IPS DF 19.7 (cell line): Measurements from ENCODE around the gene RPN1.
A peak's percentile ranks its signal among the peaks of the same experiment; 100 is the strongest.
"Not testable (repeated sequence)": the region's sequence is repeated elsewhere in the genome, so short reads cannot be mapped to it uniquely, and the experiment has no call there.

Experiments used
- DNase-seq: peaks from one replicate; pipeline ENCODE4 v3.0.0-alpha.2; 2013; ENCODE audit warnings: low read depth, low spot score

Gene RPN1

DNA sequence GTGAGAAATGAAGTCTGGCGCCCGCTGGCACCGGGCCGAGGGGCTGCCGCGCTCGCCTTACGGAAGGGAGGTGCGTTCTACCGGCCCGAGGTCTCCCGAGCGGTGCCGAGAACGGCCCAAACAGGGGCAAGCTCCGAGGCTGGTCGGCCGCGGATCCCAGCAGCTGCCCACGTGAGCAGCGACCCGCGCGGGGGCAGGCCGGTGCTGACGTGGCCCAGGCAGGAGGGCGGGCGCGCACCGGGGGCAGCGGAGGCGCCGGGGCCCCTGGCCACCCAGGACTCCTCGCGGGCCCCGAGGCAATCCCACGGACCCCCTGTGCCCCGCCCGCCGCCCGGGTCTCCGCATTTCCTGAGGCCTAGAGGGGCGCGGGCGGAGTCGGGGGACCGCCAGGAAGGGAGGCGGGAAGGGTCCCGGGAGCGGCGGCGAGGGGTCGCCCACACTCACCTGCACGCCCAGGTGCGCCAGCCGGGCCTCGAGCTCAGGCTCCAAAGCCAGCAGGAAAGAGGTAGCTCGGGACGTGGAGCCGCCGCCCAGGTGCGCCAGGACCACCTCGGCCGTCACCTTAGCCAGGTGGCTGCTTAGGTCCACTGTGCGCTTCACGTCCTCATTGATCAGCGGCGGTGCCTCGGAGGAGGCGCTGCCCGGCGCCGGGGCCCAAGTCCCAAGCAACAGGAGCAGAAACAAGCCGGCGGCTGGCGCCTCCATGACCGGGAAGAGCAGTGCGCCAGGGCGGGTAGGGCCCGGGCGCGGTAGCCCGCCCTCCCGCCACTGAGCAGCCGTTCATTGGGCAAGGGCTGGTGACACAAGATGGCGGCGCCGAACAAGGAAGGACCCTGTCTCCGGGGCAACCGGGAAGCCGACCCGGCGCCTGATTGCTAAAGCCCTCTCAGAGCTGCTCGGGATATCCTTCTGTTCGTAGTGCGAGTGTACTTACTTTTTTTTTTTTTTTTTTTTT, at the start of gene RPN1:
Gene RPN1, minus strand, starts transcription at position 723 of the 955 bp plus-strand sequence. Its CDS starts 18 bp downstream, at position 705.
- peak; percentile 60 for DNase-seq

DNA sequence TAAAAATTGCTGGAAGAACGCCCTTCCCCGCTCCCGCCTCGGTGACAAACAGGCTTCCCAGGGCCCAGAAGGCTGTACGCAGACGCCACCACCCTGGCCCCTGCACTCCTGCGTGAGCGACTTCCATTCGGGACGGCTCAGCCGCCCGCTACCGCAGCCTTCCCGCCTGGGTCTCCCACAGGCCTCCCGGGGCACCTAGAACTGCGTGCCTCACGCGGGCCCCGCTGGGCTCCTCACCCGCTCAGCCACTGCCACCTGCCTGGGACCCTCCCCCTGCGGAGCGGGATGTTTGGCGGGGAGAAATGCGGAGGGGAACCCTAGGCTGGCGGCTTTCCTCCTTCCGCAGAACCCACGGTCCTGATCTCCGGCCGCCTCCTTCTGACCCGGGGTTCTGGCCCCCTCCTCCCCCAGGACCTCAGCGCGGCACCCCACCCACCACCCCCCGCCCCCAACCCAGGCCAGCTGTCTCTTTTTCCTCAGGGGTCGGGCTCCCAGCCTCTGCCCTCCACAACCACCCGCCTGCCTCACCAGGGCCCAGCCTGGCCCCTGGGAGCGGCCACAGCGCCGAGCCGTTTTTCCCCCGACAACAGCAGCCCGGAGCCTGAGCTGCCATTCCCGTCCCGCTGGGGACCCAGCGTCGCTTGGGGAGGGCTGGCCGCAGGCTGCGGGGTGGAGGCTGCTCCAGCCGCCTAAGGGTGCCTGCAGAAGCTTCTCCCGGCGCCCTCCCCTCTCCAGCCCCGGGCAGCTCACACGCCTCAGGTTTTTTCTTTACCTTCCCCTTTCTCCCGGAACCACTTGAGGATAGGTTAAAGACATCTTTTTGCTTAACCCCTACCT, 47.8 kb upstream of the RPN1 start:
- DNase-seq = no peak

DNA sequence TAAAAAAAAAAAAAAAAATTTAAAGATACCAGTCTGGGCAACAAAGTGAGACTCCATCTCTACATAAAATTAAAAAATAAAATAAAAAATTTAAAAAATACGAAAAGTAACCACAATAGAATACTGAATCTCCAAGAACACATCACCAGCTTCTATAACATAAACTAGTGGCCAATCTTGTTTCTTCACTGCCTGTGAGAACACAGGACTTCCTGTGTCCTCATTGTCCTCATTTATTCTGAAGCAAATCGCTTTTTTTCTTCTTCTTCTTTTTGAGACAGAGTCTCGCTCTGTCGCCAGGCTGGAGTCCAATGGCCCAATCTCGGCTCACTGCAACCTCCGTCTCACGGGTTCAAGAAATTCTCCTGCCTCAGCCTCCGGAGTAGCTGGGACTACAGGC, 46.7 kb upstream of the RPN1 start:
- DNase-seq = no peak

DNA sequence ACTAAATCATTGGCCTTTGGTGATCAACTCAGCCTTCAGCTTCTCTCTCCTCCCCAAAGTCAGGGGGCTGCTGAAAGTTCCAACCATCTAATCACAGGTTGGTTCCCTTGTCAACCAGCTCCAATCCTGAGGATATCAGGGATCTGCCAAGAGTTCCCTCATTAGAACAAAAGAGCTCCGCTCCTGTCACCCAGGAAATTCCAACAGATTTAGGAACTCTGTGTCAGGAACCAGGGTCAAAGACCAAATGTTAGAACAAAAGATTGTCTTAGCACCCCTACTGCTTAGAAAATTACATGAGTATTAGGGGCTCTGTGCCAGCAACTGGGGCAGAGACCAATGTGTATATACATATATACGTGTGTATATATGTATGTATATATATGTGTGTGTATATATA, 43.1 kb upstream of the RPN1 start:
- DNase-seq = no peak

DNA sequence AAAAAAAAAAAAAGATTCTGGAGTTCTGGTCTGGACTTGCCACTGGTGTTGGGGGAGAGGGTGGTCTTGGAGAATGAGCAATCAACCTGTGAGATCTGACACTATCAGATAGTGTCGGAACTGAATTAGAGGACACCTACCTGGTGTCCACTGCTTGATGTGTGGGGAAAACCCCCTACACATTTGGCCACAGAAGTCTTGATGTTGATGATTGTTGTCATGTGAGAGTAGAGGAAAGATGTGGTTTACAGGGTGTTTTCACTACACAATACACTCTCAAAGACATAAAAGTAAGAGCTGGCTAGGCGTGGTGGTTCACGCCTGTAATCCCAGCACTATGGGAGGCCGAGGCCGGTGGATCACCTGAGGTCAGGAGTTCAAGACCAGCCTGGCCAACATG, 38.4 kb upstream of the RPN1 start:
- no peak for DNase-seq

DNA sequence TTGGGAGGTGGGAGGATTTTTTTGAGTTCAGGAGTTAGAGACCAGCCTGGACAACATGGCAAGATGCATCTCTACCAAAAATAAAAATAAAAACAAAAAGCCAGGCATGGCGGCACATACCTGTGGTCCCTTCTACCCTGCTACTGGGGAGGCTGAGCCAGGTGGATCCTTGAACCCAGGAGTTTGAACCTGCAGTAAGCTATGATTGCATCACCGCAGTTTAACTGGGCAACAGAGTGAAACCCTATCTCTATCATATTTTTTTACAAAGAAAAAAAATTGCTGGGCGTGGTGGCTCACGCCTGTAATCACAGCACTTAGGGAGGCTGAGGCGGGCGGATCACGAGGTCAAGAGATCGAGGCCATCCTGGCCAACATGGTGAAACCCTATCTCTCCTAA, 35.8 kb upstream of the RPN1 start:
- no peak for DNase-seq

DNA sequence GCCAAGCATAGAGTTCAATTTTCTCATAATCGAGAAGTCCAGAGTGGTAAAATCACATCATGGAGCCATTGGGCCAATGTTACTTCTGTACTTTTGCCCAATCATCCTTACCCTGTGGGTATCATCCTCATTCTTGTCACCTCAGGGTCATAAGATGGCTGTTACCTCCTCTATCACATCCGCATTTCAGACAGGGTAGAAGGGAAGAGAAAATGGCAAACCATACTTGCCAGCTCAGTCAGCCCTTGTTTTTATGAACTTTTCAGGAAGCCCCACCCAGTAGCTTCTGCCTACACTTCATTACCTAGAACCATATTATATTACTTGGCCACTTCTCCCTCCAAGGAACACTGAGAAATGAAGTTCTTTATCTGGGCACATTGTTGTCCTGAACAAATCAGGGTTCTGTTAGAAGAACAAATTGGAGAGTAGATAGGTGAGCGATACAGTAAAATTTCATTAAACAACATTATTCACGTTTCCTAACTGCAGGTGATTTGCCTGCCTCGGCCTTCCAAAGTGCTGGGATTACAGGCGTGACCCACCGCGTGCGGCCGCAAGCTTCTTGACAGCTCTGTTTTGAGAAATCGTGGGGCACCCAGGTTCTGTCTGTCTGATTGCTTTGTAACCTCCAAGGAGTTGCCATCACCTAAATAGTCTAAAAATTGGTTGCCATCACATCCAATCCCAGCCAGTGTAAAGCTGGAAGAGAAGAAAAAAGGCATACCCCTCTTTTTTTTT, 34.5 kb upstream of the RPN1 start:
- no peak for DNase-seq

DNA sequence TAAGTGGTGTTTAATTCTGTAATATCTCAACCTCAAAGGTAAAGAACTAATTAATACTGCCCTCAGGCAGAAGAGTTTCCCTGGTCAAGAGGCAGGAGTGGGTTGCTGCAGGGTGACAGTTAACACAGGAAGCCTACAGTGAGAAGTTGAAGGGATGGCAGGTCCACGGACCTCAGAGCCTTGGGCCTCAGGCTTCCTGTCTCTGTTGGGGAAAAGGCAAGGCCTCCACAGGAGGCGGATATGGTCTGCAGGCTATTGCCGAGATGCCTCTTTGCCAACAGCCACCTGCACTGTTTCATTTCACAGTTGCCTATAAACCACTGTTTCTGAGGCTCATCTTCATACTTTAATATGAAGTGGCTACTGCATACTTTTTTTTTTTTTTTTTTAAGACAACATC, 33.3 kb upstream of the RPN1 start:
- DNase-seq = no peak

DNA sequence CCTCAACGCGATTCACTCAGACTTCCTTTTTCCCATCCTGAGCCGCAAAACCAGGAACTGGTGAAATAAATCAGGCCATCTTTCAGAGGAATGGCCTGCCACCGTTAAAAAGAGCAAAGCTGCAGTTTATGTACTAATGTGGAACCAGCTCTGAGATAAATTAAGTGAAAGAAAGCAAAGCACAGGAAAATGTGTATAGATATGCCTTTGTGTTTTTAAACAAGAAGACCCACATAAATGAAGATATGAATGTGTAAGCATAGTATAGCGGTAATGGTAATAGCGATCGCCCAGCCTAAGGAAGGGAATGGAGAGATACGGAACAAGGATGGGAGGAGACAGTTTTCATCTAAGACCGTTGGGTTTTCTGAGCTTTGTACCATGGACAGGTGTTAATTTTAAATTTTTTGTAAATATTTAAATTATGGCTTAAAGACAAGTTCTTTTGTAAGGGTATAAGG, 30.8 kb upstream of the RPN1 start:
- no peak for DNase-seq

DNA sequence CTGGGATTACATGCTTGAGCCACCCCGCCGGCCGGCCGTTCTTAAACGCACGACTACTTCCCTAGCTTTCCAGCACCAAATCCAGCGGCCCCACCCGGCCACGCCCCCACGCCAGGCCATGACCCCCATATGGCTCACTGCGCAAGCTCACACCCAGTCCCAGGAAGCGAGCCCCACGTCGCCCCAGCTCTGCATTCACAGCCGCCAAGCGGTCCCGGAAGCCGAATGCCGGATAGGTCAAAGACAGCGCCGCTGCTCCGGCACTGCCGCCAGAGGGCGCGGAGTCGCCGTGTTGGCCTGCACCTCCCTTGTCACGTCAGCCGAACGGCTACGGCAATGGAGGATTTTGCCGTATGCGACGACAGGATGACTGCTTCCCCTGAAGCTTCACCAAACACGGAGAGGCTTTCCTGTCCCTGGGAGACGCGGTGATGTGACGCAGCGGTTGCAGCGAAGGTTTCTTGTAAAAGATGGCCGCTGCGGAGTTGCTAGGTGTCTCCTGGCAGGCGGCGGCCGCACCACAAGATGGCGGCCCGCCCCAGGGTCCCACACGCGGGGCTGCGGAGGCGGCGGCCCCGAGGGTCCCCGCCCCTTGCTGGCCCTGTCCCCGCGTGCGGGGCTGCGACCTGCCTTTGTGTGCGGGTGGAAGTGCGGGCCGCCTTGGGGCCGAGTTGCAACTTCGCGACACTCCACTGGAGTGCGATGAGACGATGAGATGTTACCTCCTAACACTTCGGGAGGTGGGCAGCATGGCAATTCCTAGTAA, 30.2 kb upstream of the RPN1 start:
- peak; percentile 92 for DNase-seq

DNA sequence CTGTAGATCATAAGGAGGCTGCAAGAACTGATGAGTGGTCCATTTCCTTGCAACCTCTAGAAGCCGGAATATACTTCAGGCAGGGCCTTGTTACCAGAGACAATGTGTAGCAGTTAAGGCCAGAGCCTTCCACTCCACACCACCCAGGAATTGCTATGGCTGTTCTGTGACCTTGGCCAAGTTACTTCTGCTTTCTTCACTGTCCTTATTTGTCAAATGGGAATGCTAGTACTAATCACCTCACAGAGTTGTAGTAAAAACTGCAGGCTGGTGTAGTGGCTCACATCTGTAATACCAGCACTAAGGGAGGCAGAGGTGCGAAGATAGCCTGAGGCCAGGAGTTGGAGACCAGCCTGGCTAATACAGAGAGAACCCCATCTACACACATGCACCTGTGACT, 28.7 kb upstream of the RPN1 start:
- DNase-seq = no peak

DNA sequence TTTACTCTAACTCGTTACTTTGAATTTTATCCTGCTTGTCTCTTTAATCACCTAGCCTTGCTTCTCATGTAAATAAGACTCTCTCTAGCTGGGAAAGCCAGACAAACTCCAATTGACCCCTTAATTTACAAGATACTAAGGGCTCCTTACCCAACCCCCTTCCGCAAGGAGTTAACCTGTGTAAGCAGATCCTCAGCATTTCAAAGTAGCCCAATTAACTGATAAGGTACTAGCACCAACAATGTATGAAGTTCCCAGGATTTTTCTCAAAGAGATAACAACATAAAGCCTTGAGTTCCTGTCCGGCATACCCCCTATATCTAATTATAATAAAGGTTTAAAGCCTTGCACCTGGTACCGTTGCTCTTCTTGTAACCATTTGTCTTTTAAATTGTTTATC, 25.2 kb upstream of the RPN1 start:
- DNase-seq = not testable (repeated sequence)

DNA sequence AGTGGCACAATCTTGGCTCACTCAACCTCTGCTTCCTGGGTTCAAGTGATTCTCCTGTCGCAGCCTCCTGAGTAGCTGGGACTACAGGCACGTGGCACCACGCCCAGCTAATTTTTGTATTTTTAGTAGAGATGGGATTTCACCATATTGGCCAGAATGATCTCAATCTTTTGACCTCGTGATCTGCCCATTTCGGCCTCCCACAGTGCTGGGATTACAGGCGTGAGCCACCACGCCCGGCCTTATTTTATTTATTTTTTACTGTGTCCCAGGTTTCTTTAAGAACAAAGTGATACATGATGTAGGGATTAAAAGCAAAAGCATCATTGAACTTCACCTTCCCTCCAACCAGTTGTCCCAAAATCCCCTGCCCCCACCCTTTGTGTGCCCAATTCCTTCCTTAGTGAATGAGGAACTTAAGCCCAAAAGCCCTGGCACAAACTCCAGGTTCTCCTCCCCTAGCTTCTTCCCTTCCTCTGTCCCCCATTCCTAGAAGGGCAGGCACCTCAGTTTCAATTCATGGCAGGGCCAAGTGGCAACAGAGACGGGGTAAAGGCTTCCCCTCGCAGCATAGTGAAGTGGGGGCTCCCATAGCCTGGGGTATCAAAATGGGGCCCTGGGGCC, 23.7 kb upstream of the RPN1 start:
- no peak for DNase-seq

DNA sequence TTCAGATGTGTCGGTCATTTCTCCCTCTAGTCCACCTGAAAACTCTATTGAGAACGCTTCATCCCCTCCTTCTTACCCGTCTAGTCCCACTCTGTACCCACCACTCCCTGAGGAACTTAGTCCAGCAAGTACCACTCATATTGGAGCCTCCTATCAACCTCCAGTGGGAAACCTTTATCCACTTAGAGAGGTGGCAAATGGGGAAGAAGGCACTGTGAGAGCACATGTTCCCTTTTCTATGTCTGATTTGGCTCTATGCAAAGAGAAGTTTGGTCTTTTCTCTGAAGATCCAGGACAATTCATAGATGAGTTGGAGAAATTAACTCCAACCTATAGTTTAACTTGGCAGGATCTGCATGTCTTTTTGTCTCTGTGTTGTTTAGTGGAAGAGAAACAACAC, 17.0 kb upstream of the RPN1 start:
- DNase-seq = no peak

DNA sequence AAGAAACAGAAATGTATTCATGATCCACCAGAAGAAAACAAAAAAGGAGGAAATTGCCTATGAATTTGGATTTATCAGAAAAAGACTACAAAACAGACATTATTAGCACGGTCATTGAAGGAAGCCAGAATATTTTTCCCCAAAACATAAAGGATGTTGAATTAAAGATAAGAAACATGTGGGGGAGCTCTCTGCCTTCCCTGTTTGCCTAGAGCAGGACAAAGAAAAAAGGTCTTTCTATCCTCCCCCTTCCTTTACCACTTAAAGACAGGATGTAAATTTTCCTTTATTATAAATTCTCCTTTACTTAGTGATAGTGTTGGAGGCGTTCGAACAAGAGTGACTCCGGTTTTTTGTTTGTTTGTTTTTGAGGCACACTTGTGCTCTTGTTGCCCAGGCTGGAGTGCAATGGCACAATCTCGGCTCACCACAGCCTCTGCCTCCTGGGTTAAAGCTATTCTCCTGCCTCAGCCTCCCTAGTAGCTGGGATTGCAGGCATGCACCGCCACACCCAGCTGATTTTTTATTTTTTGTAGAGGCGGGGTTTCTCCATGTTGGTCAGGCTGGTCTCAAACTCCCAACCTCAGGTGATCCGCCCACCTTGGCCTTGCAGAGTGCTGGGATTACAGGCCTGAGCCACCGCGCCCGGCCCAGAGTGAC, 14.9 kb upstream of the RPN1 start:
- no peak for DNase-seq

DNA sequence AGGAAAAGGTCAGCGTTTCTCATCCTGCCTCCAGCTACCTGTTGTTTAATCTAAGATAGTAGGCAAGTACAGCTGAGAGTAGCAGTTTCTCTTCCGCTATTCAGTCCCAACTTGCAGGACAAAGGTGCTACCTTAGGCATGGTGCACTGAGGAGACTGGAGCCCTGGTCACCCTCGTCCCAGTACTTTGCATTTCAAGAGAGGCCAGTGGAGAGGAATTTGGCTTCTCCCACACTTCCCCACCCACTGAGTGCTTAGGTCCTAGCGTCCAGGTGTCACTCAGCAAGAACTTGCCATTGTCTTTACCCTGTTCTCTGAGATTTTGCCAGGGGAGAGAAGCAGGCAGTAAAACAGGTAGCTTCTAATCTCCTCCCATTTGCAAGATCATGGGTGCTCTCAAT, 12.5 kb upstream of the RPN1 start:
- no peak for DNase-seq

DNA sequence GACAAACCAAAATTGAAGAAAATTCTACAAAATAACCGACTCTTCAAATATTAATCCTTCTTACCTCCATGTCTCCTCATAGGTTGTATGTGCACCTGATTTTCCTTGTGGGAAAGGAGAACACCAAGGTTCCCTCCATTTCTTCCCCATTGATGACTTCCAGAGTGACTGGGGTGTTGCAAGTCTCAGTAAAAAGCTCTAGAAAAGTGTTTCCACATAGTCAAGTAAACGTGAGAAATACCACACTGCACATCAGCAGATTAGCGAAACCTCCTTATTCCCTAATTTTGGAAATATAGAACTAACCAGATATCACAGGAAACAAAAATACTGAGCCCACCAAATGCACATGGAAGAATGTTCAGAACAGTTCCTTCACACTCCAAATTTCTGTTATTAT, 4.9 kb upstream of the RPN1 start:
- DNase-seq = no peak

DNA sequence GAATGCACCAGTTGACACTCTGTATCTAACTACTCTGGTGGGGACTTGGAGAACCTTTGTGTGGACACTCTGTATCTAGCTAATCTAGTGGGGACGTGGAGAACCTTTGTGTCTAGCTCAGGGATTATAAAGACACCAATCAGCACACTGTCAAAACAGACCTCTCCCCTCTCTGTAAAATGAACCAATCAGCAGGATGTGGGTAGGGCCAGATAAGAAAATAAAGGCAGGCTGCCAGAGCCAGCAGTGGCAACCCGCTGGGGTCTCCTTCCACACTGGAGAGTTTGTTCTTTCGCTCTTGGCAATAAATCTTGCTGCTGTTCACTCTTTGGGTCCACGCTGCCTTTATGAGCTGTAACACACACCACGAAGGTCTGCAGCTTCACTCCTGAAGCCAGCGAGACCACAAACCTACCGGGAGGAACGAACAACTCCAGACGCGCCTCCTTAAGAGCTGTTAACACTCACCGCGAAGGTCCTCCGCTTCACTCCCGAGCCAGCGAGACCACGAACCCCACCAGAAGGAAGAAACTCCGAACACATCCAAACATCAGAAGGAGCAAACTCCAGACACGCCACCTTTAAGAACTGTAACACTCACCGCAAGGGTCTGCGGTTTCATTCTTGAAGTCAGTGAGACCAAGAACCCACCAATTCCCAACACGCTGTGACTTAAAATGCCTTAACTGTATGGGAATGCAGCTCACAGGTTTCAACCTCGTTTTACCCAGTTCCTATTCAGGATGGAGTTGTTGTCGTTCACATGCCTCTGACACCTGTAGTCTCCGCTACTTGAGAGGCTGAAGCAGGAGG, 3.6 kb upstream of the RPN1 start:
- not testable (repeated sequence) for DNase-seq

DNA sequence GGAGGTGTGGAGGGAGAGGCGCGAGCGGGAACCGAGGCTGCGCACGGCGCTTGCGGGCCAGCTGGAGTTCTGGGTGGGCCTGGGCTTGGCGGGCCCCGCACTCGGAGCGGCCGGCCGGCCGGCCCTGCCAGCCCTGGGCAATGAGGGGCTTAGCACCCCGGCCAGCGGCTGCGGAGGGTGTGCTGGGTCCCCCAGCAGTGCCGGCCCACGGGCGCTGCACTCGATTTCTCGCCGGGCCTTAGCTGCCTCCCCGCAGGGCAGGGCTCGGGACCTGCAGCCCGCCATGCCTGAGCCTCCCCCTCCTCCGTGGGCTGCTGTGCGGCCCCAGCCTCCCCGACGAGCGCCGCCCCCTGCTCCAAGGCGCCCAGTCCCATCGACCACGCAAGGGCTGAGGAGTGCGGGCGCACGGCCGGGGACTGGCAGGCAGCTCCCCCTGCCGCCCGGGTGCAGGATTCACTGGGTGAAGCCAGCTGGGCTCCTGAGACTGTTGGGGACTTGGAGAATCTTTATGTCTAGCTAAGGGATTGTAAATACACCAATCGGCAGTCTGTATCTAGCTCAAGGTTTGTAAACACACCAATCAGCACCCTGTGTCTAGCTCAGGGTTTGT, 2.9 kb upstream of the RPN1 start:
- not testable (repeated sequence) for DNase-seq
